Measurements from ENCODE around the gene OR7A5. TPM values are rescaled to one million over a fixed set of nuclear protein-coding genes. Genes with fewer than 3 reads are reported as not detected.
"Not testable (repeated sequence)": the region's sequence is repeated elsewhere in the genome, so short reads cannot be mapped to it uniquely, and the experiment has no call there.

The OR7A5 gene
- total and polyA plus RNA-seq, 4 donors = not detected

DNA sequence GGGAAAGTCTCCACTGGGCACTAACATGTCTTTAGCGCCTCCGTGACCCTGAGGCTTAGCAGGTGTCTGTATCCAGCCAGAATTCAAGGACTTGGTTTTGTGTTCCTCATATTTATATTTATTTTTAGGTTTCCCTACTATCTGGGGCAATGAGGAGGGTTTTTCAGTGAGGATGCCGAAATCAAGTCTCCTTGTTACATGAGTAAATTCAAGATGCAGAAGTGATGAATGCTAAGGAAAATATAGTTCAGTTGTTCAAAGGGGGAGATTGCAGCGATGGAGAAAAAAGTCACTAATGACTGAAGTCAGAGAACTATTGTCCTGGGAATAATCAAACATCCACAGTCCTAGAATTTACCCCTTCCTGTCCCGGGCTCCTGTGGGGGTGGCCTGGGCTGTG, 55.8 kb downstream of the OR7A5 start:
- no peak overlapping the region for H3K27ac ChIP-seq (ENCODE audit: low read depth in 1 of 2, low read length in 1 of 2)
- H3K36me3 ChIP-seq (ENCODE audit: control insufficient read depth in 4 of 4, insufficient read depth in 4 of 4, low read length in 4 of 4) = no peaks in the 10 kb centered on the region
- peaks cover 0 to 5% (median 0%) of the 10 kb centered on the region in 5 donors for H3K4me1 ChIP-seq (ENCODE audit: control insufficient read depth in 5 of 5, insufficient read depth in 5 of 5, low read length in 5 of 5)
- no peak overlapping the region for H3K9ac ChIP-seq (ENCODE audit: insufficient read depth in 1 of 2, low read length in 2 of 2)
- peaks cover 0 to 7% (median 2%) of the 10 kb centered on the region in 3 donors for H3K27me3 ChIP-seq (ENCODE audit: control insufficient read depth in 3 of 3, insufficient read depth in 3 of 3, low read length in 2 of 3)
- peaks cover 0 to 3% (median 0%) of the 10 kb centered on the region in 4 donors for H3K9me3 ChIP-seq (ENCODE audit: control insufficient read depth in 4 of 4, insufficient read depth in 3 of 4, low read length in 3 of 4)
- ATAC-seq (ENCODE audit: insufficient read depth, low FRiP score) (no peak), DNase-seq (no peak)
- TF ChIP-seq, protein P1, sequence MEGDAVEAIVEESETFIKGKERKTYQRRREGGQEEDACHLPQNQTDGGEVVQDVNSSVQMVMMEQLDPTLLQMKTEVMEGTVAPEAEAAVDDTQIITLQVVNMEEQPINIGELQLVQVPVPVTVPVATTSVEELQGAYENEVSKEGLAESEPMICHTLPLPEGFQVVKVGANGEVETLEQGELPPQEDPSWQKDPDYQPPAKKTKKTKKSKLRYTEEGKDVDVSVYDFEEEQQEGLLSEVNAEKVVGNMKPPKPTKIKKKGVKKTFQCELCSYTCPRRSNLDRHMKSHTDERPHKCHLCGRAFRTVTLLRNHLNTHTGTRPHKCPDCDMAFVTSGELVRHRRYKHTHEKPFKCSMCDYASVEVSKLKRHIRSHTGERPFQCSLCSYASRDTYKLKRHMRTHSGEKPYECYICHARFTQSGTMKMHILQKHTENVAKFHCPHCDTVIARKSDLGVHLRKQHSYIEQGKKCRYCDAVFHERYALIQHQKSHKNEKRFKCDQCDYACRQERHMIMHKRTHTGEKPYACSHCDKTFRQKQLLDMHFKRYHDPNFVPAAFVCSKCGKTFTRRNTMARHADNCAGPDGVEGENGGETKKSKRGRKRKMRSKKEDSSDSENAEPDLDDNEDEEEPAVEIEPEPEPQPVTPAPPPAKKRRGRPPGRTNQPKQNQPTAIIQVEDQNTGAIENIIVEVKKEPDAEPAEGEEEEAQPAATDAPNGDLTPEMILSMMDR (IDR thresholded peaks at IDR 0.05; ENCODE audit: control extremely low read depth, extremely low read depth) = no peak
- H3K4me3 ChIP-seq = no peak overlapping the region
- WGBS, 2 donors = 54 to 71% methylated on average over 5 of the region's 5 CpGs

DNA sequence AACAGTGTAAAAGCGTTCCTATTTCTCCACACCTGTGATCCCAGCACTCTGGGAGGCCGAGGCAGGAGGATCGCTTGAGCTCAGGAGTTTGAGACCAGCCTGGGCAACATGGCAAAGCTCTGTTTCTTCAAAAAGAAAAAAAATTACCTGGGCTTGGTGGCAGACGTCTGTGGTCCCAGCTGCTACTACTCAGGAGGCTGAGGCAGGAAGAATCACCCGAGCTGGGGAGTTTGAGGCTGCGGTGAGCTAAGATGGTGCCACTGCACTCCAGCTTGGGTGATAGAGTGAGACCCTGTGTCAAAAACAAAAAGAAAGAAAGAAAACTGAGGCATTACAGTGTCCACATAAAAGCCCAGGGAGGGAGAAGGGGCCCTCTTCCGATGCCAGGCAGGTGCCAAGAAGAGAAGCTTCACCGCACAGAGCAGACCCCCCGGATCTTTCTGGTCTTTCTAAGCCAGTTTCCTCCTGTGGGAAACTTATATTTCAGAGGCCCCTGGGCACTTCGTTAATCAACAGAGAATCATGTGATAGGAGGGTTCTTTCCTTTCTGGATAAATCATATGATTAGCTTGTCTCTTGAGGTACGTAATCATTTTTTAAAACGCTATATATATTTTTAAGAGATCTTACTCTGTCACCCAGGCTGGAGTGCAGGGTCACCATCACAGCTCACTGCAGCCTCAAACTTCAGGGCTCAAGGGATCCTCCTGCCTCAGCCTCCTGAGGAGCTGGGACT, 56.7 kb downstream of the OR7A5 start, which contains the start of gene ADGRE2:
TSS of gene ADGRE2 (minus strand) at position 451 of the 736 bp plus-strand sequence. CDS start 1,804 bp downstream, outside the sequence.
- H3K27ac ChIP-seq (ENCODE audit: low read depth in 1 of 2, low read length in 1 of 2); H3K27me3 ChIP-seq (ENCODE audit: control insufficient read depth in 3 of 3, insufficient read depth in 3 of 3, low read length in 2 of 3); ATAC-seq (ENCODE audit: insufficient read depth, low FRiP score); H3K36me3 ChIP-seq (ENCODE audit: control insufficient read depth in 4 of 4, insufficient read depth in 4 of 4, low read length in 4 of 4); H3K9me3 ChIP-seq (ENCODE audit: control insufficient read depth in 4 of 4, insufficient read depth in 3 of 4, low read length in 3 of 4); H3K4me3 ChIP-seq; DNase-seq; H3K9ac ChIP-seq (ENCODE audit: insufficient read depth in 1 of 2, low read length in 2 of 2); H3K4me1 ChIP-seq (ENCODE audit: control insufficient read depth in 5 of 5, insufficient read depth in 5 of 5, low read length in 5 of 5): not testable (repeated sequence)
- WGBS, 2 donors = 43 to 59% methylated on average over 12 of the region's 12 CpGs

DNA sequence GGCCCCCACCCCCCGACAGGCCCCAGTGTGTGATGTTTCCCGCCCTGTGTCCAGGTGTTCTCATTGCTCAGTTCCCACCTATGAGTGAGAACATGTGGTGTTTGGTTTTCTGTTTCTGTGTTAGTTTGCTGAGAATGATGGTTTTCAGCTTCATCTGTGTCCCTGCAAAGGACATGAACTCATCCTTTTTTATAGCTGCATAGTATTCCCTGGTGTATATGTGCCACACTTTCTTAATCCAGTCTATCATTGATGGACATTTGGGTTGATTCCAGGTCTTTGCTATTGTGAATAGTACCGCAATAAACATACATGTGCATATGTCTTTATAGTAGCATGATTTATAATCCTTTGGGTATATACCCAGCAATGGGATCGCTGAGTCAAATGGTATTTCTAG, 57.3 kb downstream of the OR7A5 start:
- WGBS, 2 donors = 94 to 96% methylated on average over 4 of the region's 4 CpGs
- DNase-seq; H3K27ac ChIP-seq (ENCODE audit: low read depth in 1 of 2, low read length in 1 of 2); H3K9ac ChIP-seq (ENCODE audit: insufficient read depth in 1 of 2, low read length in 2 of 2); H3K4me3 ChIP-seq; H3K27me3 ChIP-seq (ENCODE audit: control insufficient read depth in 3 of 3, insufficient read depth in 3 of 3, low read length in 2 of 3); H3K9me3 ChIP-seq (ENCODE audit: control insufficient read depth in 4 of 4, insufficient read depth in 3 of 4, low read length in 3 of 4); H3K4me1 ChIP-seq (ENCODE audit: control insufficient read depth in 5 of 5, insufficient read depth in 5 of 5, low read length in 5 of 5); H3K36me3 ChIP-seq (ENCODE audit: control insufficient read depth in 4 of 4, insufficient read depth in 4 of 4, low read length in 4 of 4); ATAC-seq (ENCODE audit: insufficient read depth, low FRiP score): not testable (repeated sequence)

Small RNA genes lying within 50 kb of the gene (small RNA-seq; reads per million reads assigned to genes)
- not detected for gene AC005255.1 (ENCODE audit: low replicate concordance)

Other genes starting within 250 kb of the OR7A5 start
- 1 to 10 TPM; 1.6 to 2.1 TPM for gene ADGRE3, start 160.3 kb downstream of the OR7A5 start, total RNA-seq
- gene ADGRE3, start 160.3 kb downstream of the OR7A5 start, polyA plus RNA-seq = 1 to 10 TPM; 1.5 to 1.9 TPM
- 10 to 100 TPM; 19.4 to 28.1 TPM for gene ZNF333, start 145.1 kb downstream of the OR7A5 start, total RNA-seq
- 10 to 100 TPM; 10.7 to 13.7 TPM for gene ZNF333, start 145.1 kb downstream of the OR7A5 start, polyA plus RNA-seq
- 10 to 100 TPM in 1 of 2 donors, 1 to 10 TPM in 1; 2.8 to 25.7 TPM for gene ADGRE2, start 56.6 kb downstream of the OR7A5 start, total RNA-seq
- gene ADGRE2, start 56.6 kb downstream of the OR7A5 start, polyA plus RNA-seq = 10 to 100 TPM in 1 of 2 donors, 1 to 10 TPM in 1; 4.1 to 40.2 TPM
- not detected for gene OR7C1, start within 50 bp of the OR7A5 start, total RNA-seq
- under 1 TPM; under 0.01 to 0.01 TPM for gene OR7C1, start within 50 bp of the OR7A5 start, polyA plus RNA-seq
- gene OR7A10, start 13.7 kb upstream of the OR7A5 start, total RNA-seq = not detected
- not detected for gene OR7A10, start 13.7 kb upstream of the OR7A5 start, polyA plus RNA-seq
- gene OR7A17, start 50.9 kb upstream of the OR7A5 start, total RNA-seq = not detected
- not detected for gene OR7A17, start 50.9 kb upstream of the OR7A5 start, polyA plus RNA-seq
- gene OR7C2, start 106.3 kb upstream of the OR7A5 start, total RNA-seq = not detected
- gene OR7C2, start 106.3 kb upstream of the OR7A5 start, polyA plus RNA-seq = not detected
- not detected for gene SLC1A6, start 144.7 kb upstream of the OR7A5 start, total RNA-seq
- gene SLC1A6, start 144.7 kb upstream of the OR7A5 start, polyA plus RNA-seq = not detected
- not detected for gene CASP14, start 214.3 kb upstream of the OR7A5 start, total RNA-seq
- gene CASP14, start 214.3 kb upstream of the OR7A5 start, polyA plus RNA-seq = not detected
- not detected for gene OR1I1, start 247.0 kb upstream of the OR7A5 start, total RNA-seq
- gene OR1I1, start 247.0 kb upstream of the OR7A5 start, polyA plus RNA-seq = not detected

All from lung (tissue), 13 donors.